NCI-H1694 treated with DMSO at 0.1 percent for 48 hours (cell line): ENCODE measurements around the gene SLC9C2.
"Not testable (repeated sequence)": the region's sequence is repeated elsewhere in the genome, so short reads cannot be mapped to it uniquely, and the experiment has no call there.

ENCODE experiments used
- DNase-seq: peaks from one replicate; lab custom pipeline; 2025; lab: John Stamatoyannopoulos, UW

The SLC9C2 gene

GRCh38 chr1:173580071-173580470 is 22.8 kb downstream of the SLC9C2 start:
- DNase-seq = no peak

GRCh38 chr1:173573596-173573995 is 29.3 kb downstream of the SLC9C2 start:
- DNase-seq = no peak

- DNase-seq = no peak
These were observed 30.5 kb downstream of the SLC9C2 start for GRCh38 chr1:173572201-173572873.

GRCh38 chr1:173570370-173571007 is 32.4 kb downstream of the SLC9C2 start:
- no peak for DNase-seq

- DNase-seq = no peak
These were observed 34.4 kb downstream of the SLC9C2 start for GRCh38 chr1:173568483-173568882.

GRCh38 chr1:173563846-173564245 is 39.0 kb downstream of the SLC9C2 start:
- not testable (repeated sequence) for DNase-seq

- DNase-seq = no peak
These were observed 40.1 kb downstream of the SLC9C2 start for GRCh38 chr1:173562813-173563212.

GRCh38 chr1:173561263-173561662 is 41.6 kb downstream of the SLC9C2 start:
- no peak for DNase-seq

- no peak for DNase-seq
These were observed 42.5 kb downstream of the SLC9C2 start for GRCh38 chr1:173560285-173560880.

- no peak for DNase-seq
These were observed 47.1 kb downstream of the SLC9C2 start for GRCh38 chr1:173555651-173556305.

- no peak for DNase-seq
These were observed 48.2 kb downstream of the SLC9C2 start for GRCh38 chr1:173554541-173555250.

- DNase-seq = no peak
These were observed 48.8 kb downstream of the SLC9C2 start for GRCh38 chr1:173554089-173554488.

- DNase-seq = no peak
These were observed 49.6 kb downstream of the SLC9C2 start for GRCh38 chr1:173553312-173553711.

GRCh38 chr1:173551699-173552098 is 51.2 kb downstream of the SLC9C2 start:
- DNase-seq = no peak

- no peak for DNase-seq
These were observed 53.1 kb downstream of the SLC9C2 start for GRCh38 chr1:173549813-173550212.

GRCh38 chr1:173545688-173546087 is 57.2 kb downstream of the SLC9C2 start:
- no peak for DNase-seq

- DNase-seq = no peak
These were observed 66.6 kb downstream of the SLC9C2 start for GRCh38 chr1:173536223-173536622.

- no peak for DNase-seq
These were observed 70.6 kb downstream of the SLC9C2 start for GRCh38 chr1:173532237-173532636.

GRCh38 chr1:173530795-173531693 is 71.8 kb downstream of the SLC9C2 start:
- no peak for DNase-seq

GRCh38 chr1:173529106-173529505 is 73.8 kb downstream of the SLC9C2 start:
- DNase-seq = no peak

- DNase-seq = no peak
These were observed 75.6 kb downstream of the SLC9C2 start for GRCh38 chr1:173527151-173527826.
